ENCODE measurements around the gene ANKRD13D.
"Not testable (repeated sequence)": the region's sequence is repeated elsewhere in the genome, so short reads cannot be mapped to it uniquely, and the experiment has no call there.

ANKRD13D gene

DNA sequence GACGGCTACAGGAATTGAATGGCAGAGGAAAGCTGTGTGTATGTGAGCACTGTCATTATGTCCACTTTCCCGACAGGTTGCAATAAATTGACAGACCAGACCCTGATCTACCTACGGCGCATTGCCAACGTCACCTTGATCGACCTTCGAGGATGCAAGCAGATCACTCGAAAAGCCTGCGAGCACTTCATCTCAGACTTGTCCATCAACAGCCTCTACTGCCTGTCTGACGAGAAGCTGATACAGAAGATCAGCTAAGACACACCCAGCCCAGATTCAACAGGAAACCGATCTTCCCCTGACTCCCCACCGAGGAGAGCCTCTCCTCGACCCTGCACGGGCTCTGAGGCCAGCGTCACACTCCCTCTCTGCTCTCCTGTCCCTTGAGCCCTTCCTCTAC is 34.3 kb upstream of the ANKRD13D start:
- TF ChIP-seq, protein P1, sequence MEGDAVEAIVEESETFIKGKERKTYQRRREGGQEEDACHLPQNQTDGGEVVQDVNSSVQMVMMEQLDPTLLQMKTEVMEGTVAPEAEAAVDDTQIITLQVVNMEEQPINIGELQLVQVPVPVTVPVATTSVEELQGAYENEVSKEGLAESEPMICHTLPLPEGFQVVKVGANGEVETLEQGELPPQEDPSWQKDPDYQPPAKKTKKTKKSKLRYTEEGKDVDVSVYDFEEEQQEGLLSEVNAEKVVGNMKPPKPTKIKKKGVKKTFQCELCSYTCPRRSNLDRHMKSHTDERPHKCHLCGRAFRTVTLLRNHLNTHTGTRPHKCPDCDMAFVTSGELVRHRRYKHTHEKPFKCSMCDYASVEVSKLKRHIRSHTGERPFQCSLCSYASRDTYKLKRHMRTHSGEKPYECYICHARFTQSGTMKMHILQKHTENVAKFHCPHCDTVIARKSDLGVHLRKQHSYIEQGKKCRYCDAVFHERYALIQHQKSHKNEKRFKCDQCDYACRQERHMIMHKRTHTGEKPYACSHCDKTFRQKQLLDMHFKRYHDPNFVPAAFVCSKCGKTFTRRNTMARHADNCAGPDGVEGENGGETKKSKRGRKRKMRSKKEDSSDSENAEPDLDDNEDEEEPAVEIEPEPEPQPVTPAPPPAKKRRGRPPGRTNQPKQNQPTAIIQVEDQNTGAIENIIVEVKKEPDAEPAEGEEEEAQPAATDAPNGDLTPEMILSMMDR (IDR thresholded peaks at IDR 0.05; ENCODE audit: low read depth, low read length) = no peak
- DNase-seq (ENCODE audit: extremely low read depth, low read depth) = no peak

DNA sequence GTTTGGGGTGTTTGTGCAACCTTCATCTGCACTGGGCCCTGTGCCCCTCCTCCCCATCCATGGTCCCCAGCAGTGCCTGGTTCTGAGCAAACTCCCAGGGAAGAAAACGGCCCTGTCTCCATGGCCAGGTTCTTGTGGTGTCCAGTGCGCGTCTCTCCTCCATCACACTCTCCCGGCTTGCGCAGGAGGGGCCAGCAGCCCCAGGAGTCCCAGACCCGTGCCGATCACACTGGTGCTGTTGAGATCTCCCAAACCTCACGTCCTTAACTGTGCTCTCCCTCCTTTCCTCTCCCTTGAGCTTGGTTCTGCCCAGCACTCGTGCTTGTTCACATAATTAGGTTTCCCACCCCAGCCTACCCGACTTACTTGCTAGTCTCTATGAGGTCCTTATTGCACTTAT is 33.8 kb upstream of the ANKRD13D start:
- no peak for DNase-seq (ENCODE audit: extremely low read depth, low read depth)
- TF ChIP-seq, protein P1 (IDR thresholded peaks at IDR 0.05; ENCODE audit: low read depth, low read length) = no peak

DNA sequence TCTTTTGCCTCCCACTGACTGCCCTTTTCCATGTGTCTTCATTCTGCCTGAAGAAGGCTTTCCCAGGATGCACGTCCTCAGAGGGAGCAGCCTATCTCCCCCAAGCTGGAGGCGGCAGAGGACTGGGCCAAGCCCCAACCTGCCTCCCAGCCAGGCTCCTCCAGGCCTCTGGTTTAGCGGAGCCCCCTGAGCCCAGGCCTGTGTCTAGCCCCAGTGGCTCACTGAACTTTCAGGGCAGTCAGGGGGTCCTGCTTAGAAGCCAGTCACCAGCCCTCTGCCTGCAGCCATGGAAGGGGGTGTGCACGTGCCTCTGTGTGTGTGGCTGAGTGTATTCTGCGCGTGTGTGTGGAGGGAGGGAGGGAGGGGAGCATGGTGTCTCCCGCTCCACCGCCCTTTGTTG is 33.2 kb upstream of the ANKRD13D start:
- DNase-seq (ENCODE audit: extremely low read depth, low read depth) = no peak
- TF ChIP-seq, protein P1 (IDR thresholded peaks at IDR 0.05; ENCODE audit: low read depth, low read length) = no peak

DNA sequence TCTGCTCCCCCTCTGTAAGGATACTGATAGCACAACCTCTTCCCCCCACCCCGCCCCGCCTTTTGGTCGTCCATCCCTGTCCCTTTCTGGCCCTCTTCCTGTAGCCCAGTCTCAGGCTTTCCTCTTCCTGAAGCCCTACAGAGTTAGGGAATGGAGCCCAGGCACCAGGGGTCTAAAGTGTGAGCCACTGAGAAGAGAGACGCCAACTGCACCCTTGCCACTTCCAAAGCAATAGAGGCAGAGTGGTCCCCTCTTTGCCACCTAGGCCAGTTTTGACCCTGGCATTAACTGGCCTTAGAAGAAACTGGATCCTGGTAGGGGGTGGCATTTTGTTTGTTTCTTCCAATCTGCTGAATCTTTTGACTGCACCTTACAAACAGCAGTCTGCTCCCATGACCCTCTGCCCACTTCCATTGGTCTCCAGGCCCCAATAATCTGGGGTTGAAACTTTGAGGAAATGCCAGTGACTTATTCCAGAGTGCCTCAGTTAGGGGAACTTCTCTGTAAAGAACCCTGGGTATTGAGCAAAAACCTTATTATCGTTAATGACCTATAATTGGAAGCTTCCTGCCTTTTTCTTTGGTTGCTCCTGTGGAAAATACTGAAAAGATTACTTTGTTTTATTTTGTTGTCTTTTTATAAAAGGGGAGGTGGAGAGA is 32.5 kb upstream of the ANKRD13D start:
- no peak for DNase-seq (ENCODE audit: extremely low read depth, low read depth)
- TF ChIP-seq, protein P1 (IDR thresholded peaks at IDR 0.05; ENCODE audit: low read depth, low read length) = no peak

DNA sequence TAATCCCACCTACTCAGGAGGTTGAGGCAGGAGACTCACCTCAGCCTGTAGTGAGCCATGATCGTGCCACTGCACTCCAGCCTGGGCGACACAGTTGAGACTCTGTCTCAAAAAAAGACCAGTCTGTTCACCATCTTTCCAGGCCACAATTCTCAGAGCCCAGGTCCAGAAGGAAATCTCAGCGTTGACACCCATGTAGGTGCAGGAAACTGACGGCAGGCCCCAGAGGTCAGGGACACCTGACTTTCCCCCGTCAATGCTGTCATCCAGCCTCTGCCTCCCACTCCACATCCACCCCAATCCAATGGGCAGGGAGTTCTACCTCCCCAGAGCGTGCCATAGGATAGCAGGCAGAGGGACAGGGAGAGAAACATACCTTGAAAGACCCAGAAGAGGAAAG is 28.7 kb upstream of the ANKRD13D start:
- no peak for DNase-seq (ENCODE audit: extremely low read depth, low read depth)
- TF ChIP-seq, protein P1 (IDR thresholded peaks at IDR 0.05; ENCODE audit: low read depth, low read length) = no peak

- not testable (repeated sequence) for DNase-seq (ENCODE audit: extremely low read depth, low read depth)
Observed at GRCh38 chr11:67260885-67261639, 28.0 kb upstream of the ANKRD13D start.

DNA sequence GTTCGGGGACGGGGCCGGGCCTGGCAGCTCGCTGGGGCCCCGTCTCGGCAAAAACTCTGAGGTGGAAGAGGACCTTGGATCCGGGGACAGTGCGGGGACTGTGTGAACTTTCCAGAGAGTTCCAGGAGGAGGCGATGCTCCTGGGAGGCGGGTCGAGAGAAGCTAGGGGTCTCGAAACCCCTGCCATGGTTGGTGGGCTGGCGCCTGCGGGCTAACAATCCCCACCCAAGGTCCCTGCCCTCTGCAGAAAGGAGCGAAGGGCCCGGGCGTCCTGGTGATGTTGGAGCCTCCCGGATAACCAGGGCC is 27.5 kb upstream of the ANKRD13D start:
- no peak for DNase-seq (ENCODE audit: extremely low read depth, low read depth)
- TF ChIP-seq, protein P1 (IDR thresholded peaks at IDR 0.05; ENCODE audit: low read depth, low read length) = peak; percentile 26

Measured in AG09319 (cell line).